ELF-1 (cell line): ENCODE data around the gene TMPRSS13.
"Not testable (repeated sequence)": the region's sequence is repeated elsewhere in the genome, so short reads cannot be mapped to it uniquely, and the experiment has no call there.

Experiments
- DNase-seq: peaks from one replicate; pipeline ENCODE4 v3.0.0-alpha.2; 2016; ENCODE audit warnings: low read depth, low spot score

TMPRSS13 gene

DNA sequence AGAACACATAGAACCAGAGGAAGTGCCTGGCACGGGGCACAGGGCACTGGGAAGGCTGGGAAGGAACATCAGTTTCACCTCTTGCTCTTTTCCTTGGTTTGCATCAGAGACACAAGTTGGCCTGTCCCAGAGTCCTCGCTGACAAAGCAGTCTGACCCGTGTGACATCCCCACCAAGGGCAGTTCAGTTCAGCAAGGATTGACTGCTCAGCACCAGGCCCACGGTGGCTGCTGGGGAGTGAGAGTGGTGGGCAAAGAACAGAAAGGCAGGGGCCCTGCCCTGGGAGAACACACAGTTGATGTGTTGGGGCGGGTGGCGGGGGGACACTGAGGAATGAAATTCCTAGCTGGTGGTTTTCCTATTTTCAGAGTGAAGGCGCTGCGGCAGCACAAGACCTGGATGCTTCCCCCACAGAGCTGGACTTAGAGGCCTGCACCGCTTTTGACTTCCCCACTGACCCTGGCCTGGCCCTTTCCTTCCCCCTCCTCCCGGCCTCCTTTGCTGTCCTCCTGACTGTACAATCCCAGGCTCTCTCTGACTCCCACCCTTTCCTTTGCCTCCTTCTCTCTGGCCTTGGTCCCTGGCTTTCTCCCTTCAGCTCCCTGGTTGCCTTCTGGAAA, 2.2 kb upstream of the TMPRSS13 start:
- no peak for DNase-seq

DNA sequence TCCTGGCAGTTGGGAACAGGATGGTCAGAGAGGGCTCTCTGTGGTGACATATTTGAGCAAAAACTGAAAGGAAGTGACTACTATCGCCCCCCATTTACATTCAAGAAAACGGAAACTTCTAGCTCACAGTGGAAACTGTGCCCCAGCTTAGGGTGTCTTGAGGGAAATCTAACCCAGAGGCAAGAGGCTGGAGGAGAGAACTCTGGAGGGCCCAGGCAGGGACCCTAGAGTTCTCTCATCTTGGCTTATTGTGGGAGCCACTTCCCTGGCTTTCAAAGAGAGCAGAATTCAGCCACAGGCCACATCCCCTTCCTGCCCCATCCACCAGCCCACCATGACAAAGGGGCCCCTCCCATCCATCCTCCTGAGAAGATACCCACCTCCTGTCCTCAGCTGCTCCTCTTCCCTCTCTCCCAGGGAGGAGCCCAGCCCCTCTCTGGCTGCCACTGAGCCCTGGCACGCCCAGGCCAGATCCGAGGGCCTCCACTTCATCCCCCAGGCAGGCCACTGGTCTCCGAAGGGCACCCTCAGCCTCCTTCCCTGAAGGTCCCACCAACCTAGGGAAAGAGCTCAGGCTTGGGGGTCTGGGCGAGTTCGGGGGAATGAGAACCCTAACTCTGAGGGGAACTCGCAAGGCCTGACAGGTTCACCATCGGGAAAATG, 1.6 kb upstream of the TMPRSS13 start:
- no peak for DNase-seq

DNA sequence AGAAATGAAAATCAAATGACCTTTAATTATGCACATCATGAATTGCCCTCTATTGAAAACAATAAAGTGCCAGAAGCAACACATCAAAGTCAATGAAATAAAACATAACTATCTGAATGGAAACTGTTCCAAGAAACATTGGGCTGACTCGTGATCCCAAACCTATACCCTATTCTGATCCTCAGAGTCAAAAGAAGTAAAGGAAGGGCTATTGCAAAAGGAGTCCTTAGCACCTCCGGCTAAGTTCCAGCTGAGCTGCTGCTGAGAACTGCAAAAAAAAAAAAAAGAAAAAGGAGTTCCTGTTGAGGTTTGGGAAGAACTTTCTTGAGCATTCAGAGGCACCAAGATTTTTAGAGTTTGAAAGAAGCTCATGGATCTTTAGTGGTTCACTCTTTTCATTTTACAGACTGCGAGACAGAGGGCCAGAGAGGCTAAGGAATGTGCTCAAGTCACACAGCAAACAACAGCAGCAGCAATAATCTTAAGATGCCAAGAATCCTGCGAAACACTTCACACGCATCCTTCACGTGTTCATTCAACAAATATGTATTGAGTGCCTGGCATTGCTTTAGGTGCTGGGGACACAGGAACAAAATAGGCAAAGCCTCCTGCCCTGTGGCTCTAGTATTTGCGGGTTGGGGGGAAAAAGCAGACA, 841 bp upstream of the TMPRSS13 start:
- DNase-seq: peak; percentile 34

DNA sequence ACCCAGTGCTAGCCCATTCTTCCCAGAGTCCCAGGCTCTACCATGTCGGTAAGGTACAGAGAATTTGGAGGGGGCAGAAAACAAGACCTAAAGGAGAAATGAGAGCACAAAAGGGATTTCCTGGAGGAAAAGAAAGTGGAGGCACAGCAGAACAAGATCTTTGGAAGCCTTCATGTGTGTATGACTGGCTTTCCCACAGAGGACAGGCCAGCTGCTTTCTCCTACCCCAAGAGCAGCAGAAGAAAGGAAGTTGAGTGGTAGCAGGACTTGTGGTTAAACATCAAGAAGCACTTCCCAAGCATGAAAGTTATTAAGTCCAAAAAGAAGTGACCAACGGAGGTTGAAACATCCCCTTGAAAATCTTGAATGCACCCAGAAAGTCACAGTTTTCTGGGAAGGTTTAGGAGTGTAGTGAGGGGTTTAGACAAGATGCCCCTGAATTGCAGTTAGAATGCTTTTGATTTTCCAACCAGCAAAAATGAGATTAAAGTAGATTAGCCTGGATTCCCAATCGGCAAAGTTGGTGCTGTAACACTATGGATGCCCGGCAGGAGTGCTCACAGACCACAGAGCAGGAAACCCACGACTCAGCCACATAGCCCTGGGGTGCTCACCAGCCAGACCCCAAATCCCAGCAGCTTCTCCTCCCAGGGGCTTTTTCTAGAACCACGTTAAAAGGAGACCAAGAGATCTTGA, 608 bp downstream of the TMPRSS13 start:
- no peak for DNase-seq

DNA sequence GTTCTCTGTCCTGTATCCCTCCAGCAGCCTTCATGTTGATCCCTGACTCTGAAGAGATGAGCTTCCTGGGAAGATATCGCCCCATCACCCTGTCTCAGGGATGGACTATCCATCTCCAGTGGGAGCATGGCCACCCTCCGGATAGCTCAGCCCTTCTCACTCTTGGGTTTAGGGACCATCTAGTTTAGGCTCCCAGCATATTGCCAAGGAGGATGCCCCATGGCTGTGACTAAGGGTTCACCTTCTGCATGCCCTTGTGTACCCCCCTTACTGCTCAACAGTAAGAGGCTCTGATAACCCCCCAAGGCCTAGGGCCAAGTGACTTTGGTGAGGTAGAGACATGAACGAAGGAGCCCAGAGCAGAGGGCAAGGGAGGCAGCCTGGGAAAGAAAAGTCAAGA, 1.3 kb downstream of the TMPRSS13 start:
- DNase-seq: no peak

DNA sequence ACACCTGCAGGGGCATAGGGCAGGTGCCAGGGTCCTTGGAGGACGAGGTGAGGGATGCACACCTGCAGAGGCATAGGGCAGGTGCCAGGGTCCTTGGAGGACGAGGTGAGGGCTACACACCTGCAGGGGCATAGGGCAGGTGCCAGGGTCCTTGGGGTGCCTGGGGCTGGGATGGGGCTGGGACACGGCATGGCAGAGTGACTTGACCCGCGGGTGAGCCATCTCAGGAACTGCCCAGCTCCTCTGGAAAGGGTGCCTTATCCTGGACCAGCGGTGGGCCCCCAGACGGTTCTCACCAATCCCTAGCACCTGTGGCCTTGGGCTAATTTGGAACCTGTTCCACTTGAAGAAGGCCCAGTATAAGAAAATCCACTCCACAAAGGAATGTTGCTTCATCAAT, 3.0 kb downstream of the TMPRSS13 start:
- not testable (repeated sequence) for DNase-seq

DNA sequence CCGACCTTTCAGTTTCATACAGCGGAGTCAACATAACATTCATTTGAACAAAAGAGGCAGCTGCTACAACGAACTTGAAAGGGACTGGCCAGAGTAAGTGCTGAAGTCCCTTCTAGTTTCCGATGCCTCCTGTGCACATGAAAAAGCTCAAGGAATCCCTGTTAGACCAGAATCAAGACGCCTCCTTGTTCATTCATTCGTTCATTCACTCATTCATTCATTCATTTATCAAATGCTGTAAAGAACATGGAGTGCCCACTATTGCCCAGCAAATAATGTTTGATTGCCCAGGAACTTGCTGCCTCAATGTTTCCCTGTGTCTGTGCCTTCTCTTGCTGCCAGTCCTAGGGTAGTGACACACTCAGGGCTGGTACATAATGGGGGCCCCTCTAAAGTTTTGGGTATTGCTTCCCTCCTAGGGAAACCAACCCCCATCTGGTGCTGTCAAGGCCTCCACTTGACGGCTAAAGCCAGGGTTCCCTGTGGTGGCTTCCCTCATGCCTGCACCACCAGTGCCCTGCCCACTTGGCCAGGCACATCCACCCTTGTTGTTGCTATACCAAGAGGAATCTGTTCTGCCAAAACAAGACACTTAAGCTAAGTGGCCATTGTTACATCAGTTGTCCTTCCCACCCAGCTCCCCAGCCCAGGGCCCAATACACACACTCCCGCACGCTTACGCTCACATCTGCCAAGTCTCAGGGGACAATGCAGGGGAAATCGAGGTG, 3.8 kb downstream of the TMPRSS13 start:
- no peak for DNase-seq

DNA sequence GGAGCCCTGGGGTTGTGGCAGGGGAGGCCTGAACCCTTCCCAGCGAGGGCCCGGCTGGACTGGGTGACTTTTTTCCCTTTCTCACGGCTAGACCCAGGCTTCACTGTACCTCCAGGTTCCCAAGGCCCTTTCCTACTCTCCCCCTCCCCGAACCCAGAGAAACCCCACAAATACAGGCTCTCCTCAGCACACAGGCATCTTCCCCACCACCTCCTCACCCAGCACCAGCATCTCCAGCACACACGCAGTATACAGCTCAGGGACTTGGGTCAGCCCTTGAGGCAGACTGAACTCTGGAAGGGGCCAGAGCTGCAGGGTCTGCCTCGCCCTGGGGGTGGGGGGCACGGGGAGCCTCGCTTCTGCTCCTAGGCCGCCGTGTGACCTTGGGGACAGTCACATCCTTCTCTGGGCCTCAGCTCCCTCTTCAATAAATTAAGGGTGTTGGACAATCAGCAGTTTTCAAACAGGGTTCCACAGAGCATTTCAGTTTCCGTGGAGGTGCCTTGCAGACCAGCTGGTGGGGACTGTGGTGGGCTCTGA, 4.5 kb downstream of the TMPRSS13 start:
- no peak for DNase-seq

DNA sequence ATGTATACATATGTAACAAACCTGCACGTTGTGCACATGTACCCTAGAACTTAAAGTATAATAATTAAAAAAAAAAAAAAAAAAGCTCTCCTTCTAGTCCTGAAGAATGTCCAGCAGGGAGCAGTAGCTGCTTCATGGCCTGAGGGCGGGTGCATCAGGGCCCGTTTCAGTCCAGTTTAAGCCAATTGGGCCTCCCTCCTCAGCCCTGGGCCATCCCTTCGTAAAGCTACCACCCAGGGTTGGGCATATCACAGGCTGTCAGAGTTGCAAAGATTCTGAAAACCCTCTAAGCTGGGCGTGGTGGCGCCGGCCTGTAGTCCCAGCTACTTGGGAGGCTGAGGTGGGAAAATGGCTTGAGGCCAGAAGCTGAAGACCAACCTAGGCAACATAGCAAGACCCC, 5.4 kb downstream of the TMPRSS13 start:
- peak; percentile 40 for DNase-seq

DNA sequence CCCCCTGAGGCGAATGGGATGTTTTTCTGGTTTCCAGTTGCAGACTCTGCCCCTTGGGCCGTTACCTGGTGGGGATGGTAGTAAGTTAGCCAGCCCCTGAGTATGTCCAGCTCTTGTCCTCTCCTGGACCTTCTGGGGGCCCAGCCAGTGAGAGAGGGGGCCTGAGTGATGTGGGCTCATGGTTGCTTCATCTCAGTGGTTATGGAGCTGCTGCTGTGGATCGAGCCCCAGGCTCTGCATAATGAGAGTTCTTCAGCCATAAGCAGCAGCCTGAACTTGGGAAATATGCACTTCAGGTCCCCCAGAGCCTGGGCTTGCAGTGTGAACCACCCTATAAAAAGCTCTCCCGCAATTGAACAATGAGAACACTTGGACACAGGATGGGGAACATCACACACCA, 5.9 kb downstream of the TMPRSS13 start:
- no peak for DNase-seq

DNA sequence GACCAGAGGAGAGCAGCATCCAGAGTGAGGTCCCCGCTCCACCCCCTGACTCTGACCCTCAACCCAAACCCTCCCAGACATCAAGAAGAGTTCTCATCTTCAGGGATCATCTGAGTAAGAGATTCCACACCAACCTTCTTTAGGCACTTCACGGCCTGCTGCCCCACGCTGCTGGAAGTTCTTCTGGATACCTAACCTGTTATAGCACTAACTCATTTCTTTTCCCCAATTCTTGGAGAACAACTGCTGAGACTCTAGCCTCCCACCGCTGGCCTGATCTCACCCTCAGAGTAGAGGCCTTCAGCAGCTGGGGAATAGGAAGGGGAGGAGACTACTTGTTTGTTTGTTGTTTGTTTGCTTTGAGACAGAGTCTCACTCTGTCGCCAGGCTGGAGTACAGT, 7.3 kb downstream of the TMPRSS13 start:
- no peak for DNase-seq

DNA sequence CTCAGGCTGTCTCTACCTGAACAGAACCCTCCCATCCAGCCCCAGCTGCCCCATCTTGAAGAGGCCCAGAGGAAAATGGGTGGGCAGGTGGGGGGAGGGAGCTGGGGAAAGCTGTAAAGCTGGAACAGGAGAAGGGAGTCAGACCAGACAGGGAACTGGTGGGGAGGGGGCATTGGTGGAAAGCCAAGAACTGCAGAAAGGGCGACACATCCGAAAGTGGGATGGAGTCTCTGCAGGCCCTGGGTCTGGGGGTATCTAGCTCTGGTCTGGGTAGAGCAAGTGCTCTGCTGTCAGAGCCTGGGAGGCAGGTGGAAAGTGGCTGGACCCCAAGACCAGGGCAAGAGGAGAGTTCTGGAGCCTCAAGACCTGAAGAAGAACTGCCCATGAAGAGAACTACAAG, 7.7 kb downstream of the TMPRSS13 start:
- DNase-seq: no peak

DNA sequence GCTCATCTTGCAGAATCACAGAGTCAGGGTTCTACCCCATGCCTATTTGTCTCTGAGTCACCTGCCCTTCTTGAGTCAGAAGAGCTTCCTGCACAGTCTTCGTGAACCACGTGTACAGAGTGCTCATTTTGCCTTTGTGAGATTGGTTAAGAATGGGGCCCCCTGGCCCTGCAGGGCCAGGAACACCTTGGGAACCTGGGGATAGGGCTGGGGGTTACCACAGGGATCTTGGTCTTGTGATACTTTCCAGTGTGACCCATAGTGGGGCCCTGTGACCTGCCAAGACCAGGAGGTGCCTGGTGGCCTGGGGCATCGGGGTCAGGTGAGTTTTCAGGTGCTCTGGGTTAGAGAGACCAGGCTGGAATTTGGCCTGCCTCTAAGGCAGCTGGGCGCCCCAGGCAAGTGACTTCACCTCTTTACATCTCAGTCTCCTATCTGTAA, 9.4 kb downstream of the TMPRSS13 start:
- peak; percentile 52 for DNase-seq

DNA sequence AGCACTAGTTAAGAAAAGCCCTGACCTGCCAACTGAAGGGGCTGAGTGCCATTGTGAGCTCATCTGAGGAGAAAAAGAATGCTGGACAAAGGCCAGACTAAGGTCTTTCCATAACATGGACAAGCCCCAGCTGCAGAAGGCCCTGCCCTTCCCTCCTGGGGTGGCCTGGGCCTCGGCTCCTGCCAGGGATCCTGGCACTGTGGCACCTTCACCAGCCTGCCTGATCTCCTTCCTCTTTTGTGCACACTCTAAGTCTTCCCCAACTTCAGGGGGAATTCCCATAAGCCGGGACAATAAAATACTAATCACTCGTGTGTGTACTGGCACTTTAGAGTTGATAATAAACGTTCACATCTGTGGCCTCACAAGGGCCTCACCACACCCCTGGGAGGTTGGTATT, 9.9 kb downstream of the TMPRSS13 start:
- no peak for DNase-seq

DNA sequence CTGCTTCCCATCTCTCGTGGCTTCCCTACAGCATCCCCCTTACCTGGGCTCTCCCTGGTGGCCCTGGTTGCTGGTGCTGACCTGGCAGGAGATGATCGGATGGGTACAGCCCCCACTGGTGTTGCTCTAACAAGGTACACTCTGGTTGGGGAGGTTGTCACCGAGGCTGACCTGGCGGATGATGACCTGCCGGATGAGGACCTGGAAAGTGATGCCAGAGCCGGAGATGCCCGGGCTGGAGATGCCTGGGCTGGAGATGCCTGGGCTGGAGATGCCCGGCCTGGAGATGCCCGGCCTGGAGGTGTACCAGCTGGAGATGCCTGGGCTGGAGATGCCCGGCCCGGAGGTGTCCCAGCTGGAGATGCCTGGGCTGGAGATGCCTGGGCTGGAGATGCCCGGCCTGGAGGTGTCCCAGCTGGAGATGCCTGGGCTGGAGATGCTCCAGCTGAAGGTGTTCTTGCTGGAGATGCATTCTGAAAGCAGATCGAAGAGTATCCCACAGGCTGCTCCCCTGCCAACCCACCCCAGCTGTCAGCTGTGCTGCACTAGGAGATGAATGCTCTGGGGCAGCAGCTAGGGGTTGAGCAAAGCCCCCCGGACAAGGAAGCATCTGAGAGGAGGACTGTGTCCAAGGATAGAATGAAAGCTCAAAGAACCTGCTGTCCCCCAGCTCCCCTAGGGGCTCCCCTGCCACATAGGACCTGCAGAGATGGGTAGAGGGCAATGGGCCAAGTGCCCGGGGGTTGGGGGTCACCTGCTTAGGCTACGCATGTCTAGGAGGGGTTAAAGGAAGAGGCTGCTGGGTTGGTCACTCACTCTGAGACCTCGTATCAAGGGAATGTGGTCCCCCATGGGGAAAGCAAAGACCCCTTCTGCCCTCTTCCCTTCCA, 10.6 kb downstream of the TMPRSS13 start:
- no peak for DNase-seq

DNA sequence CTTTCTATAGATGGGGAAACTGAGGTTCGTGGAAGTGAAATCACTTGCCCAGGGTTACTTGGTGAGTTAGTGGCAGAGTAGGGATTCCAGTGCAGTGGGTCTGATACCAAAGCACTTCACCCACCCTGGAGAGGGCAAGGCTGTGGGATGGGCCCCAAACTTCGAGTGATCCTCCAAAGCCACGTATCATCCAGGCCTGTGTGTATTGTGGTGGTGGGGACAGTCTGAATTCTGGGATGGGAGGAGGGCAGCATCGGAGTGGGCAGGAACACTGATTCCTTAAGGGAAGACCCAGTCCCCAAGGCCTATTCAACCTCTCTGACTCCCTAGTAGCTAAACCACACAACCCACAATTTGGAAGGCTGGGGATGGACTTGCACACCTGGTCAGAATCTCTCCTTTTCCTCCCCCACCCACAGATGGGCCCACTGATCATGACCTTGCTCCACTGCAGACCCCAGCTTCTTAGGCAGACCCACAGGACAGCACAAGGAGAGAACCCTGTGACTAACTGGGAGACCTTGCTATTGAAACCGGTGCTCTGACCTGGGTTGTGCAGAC, 11.5 kb downstream of the TMPRSS13 start:
- no peak for DNase-seq

DNA sequence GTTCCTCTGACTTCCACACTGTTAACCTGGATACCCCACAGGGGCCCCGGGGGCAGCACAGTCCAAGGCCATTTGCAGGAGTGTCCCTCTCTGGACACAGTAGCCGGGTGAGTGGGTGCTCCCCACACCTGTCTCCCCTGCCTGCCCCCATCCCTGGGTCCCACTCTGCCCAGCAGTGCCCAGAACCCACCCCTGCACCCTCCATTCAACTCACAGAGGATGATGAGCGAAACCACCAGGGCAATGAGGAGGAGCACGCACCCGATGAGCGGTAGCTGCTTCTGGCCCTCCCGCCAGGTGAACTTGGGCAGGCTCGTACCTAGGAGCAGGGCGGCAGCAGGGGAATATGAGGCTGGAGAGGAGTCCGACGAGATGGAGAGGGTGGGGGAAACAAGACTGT, 12.2 kb downstream of the TMPRSS13 start:
- no peak for DNase-seq

DNA sequence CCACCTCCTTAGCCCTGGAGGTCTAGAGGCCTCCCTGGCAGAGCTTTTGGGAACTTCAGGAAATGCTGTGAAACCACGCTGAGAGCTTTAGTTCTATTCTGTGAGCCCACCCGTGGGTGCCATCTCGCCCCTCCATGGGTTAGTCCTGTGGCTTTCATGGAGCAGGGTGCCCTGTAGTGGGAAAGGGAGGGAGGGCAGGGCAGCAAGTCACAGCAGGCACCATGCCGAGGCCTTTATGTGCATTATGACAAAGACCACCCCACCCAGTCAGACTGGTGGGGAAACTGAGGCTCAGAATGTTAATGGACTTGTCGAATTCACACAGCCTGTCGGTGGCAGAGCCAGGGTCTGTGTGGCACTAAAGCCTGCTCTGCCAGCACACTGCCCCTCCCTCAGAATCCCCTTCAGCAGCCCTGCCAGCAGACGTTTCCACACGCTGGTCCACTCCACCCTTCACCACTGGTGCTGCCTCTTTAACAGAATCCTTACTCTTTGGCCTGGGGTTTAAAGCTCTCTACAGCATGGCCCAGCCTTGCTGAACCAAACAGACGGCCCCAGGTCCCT, 13.4 kb downstream of the TMPRSS13 start:
- DNase-seq: no peak

DNA sequence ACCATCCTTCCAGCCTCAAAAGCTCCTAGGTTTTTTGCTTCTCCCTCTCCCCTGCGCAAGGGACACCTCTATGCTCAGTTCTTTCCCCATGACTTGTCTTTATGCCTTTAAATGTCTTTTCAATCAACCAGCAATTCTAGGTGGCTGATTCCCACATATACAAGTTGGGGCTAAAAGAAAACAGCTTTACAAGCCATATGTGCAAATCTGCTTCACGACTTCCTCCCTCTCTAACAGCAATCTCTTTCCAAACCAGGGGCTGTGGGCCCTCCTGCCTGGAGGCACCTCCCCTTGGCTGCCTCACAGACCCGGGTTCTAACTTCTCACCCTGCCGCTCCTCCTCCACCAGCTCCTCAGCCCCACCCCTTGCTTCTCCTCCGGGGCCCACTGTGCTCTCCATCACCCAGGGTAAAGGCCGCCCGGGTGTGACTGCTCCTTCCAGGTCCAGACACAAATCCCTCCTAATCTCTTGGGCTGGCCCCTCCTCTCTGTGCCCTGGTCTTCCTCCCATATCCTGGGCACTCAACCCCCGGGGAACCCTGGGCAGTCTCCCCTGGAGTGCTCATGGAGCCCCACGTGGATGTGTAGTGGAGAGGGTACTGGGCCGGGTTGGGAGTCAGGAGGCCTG, 14.1 kb downstream of the TMPRSS13 start:
- peak; percentile 28 for DNase-seq

DNA sequence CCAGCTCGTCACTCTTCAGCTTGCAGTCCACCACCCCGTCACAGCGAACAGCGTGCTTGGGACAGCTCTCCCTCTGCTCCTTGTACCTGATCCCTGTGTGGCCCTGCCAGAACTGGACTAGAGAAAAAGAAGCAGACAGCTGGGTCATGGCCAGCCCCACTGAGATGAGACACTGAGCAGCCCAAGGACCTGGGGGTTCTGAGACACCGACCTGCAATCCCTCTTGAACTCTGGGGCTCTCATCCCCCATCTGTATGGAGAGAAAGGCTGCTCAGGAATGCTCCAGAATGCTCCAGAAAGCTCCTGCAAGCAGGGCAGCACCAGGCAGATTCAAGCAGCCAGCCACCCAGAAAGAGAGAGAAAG, 14.8 kb downstream of the TMPRSS13 start:
- no peak for DNase-seq
